ENCODE data around the gene CLBA1. TPM values are rescaled to one million over a fixed set of nuclear protein-coding genes. Genes with fewer than 3 reads are reported as not detected.
A peak's percentile ranks its signal among the peaks of the same experiment; 100 is the strongest.

The CLBA1 gene
- total and polyA plus RNA-seq, 9 of the 15 experiments (the other 6 are each of a cell fraction or from before 2014, with no cell fraction given), result 0.04 to 3.9 (median 2.6) TPM

- TF ChIP-seq RUNX1 (IDR thresholded peaks at IDR 0.05; ENCODE audit: low read depth) (no peak), RBM22 (IDR thresholded peaks at IDR 0.05; ENCODE audit: low read depth, low read length, poor library complexity, severe bottlenecking) (no peak), ZHX1 (conservative IDR thresholded peaks at IDR 0.05; ENCODE audit: low read length) (no peak), TCFL5 (CRISPR knock-in tag; conservative IDR thresholded peaks at IDR 0.05) (no peak), ETS2 (tag; IDR thresholded peaks at IDR 0.05; ENCODE audit: borderline replicate concordance, poor library complexity, severe bottlenecking) (no peak), ZNF184 (CRISPR knock-in tag; IDR thresholded peaks at IDR 0.05) (no peak), RAD21 (CRISPR knock-in tag; conservative IDR thresholded peaks at IDR 0.05 in 1 of 2, IDR thresholded peaks at IDR 0.05 in 1 of 2) (no peak), HDAC1 (IDR thresholded peaks at IDR 0.05) (peak in 1 of 2 experiments; percentile 24; a peak in 1 of 4 replicates), TAF15 (IDR thresholded peaks at IDR 0.05; ENCODE audit: low read depth, low read length) (no peak), E2F8 (IDR thresholded peaks at IDR 0.05; ENCODE audit: low read depth, partially characterized antibody) (no peak), XRCC4 (IDR thresholded peaks at IDR 0.05; ENCODE audit: extremely low read depth, insufficient read depth, insufficient read length) (no peak), TAL1 (IDR thresholded peaks at IDR 0.05) (no peak), CREB3L1 (IDR thresholded peaks at IDR 0.05; ENCODE audit: borderline replicate concordance, low read depth) (0 out of 2 replicates have a peak, but pooled peaks have one; percentile 23)
Observed at GRCh38 chr14:105019861-105020814, 34.5 kb downstream of the CLBA1 start (continued).

Data from K562 (cell line).